GM10266 (cell line): ENCODE results near the gene THSD4.

Source experiments
- DNase-seq: peaks from one replicate; pipeline ENCODE4 v3.0.0; 2012; ENCODE audit errors: extremely low spot score
- TF ChIP-seq, protein P1 (sequence below): IDR thresholded peaks from 2 replicates; pipeline ENCODE4 v1.5.1; 2012; ENCODE audit warnings: mild to moderate bottlenecking, low read depth; ENCODE audit not compliant: control insufficient read depth, insufficient read depth; ENCODE audit errors: missing control alignments

The THSD4 gene

DNA sequence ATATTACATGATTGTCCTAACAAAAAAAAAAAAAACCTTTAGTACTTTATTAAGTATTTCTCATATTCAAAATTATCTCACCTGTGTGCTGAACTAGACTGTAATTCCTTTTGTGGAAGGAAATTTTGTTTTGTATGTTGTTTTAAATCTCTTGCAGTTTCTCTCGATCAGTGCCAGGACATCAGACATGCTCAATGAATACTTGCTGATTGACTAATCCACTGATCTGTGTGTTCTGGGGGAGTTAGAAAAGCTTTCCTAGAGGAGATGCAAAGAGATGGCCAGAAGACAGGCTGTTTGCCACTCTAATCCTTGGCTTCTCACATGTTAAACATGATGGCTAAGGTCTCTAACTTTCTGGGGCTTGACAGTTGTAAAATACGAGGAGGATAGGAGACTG, 461.8 kb downstream of the THSD4 start:
- DNase-seq: no peak
- TF ChIP-seq, protein P1, sequence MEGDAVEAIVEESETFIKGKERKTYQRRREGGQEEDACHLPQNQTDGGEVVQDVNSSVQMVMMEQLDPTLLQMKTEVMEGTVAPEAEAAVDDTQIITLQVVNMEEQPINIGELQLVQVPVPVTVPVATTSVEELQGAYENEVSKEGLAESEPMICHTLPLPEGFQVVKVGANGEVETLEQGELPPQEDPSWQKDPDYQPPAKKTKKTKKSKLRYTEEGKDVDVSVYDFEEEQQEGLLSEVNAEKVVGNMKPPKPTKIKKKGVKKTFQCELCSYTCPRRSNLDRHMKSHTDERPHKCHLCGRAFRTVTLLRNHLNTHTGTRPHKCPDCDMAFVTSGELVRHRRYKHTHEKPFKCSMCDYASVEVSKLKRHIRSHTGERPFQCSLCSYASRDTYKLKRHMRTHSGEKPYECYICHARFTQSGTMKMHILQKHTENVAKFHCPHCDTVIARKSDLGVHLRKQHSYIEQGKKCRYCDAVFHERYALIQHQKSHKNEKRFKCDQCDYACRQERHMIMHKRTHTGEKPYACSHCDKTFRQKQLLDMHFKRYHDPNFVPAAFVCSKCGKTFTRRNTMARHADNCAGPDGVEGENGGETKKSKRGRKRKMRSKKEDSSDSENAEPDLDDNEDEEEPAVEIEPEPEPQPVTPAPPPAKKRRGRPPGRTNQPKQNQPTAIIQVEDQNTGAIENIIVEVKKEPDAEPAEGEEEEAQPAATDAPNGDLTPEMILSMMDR: no peak

DNA sequence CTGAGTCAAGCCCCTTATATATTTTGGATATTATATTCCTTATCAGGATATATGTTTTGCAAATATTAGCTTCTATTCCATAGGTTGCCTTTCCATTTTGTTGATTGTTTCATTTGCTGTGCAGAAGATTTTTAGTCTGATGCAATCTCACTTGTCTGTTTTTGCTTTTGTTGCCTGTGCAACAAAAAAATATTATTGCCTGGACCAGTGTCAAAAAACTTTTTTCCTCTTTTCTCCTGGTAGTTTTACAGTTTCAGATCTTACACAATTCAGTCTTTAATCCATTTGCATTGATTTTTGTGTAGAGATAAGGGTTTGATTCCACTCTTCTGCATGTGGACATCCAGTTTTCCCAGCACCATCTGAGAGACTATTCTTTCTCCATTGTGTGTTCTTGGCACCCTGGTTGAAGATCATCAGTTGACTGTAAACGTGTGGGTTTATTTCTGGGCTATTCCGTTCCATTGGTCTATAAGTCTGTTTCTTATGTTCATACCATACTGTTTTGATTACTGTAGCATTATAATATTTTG, 466.2 kb downstream of the THSD4 start:
- TF ChIP-seq, protein P1: no peak
- DNase-seq: no peak

DNA sequence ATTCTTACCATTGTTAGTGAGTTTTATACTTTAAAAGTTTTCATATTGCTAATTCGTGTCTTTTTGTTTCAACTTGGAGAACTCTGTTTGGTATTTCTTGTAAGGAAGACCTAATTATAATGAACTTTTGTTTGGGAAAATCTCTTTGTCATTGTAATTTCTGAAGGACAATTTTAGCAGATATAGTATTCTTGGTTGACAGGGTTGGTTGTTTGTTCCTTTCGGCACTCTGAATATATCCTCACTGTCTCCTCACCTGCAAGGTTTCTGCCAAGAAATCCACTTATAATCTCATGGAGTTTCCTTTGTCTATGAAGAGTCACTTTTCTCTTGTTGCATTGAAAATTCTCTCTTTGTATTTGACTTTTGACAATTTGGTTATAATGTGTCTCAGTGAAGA, 469.9 kb downstream of the THSD4 start:
- no peak for DNase-seq
- TF ChIP-seq, protein P1: no peak

DNA sequence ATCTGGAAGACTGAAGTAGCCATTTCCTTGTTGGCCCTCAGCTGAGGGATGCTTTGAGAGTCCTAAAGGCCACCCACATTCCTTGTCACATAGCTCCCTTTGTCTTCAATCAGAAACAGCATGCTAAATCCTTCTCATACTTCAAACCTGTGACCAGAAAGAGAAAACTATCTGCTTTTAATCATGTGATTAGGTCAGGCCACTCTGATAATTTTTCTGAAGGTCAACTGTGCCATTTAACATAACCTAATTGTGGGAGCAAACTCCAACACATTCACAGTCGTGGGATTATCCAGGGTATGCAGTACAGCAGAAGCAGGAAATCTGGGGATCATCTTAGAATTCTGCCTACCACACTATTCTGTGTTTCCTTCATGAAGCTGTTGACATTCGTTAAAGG, 471.2 kb downstream of the THSD4 start:
- no peak for DNase-seq
- TF ChIP-seq, protein P1: no peak

DNA sequence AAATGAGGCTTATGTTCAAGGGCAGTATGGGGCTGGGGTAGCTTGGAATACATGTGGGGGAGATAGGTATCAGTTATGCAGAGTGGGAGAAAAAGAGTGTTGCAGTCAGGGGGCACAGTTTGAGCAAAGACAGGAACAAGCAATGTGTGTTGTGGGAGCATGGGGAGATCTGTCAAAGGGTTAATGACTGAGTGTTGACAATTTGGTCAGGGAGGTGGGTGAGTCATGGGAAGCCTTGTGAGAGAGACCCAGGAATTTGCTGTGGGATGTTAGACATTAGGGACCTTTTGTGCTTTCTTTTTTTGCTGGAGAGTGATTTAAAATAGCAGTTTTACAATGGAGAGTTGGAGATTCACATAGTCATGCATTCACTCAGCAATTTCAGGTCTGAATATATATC, 473.5 kb downstream of the THSD4 start:
- DNase-seq: no peak
- TF ChIP-seq, protein P1: no peak

DNA sequence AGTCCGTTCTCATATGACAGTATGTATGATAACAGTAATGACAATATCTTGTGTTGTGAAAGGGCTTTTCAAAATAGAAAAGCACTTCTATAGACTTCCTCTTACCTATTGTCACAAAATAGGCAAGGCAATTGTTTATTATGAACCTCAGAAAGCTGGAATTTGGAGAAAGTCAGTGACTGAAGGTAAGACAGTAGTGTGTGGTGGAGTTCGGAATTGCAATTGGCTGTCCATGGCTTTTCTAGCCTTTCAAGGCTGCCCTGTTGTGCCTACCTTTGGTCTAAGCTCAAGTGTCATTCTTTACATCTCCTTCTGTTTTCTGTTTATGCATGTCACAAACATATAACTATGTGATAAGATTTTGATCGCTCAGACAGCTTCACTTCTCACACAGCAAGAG, 475.8 kb downstream of the THSD4 start:
- TF ChIP-seq, protein P1: no peak
- no peak for DNase-seq

DNA sequence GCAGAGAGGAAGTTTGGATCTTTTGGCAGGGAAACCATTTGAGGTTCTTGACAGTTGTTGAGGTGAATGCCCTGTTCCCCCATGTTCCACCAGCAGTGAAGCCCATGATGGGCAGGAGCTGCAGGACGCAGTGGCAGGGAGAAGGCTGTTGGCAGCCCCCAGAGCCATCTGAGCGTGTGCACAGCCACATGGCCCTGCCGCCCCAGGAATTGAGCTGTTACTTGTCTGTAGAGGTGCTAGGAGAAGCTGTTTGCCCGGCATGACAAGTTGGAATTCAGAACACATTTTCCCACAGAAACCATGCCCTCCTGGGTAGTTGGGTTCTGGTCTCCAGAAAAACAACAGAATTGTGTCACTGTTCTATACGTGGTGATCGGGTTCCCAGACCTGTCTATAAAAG, 476.9 kb downstream of the THSD4 start:
- TF ChIP-seq, protein P1: no peak

More for the DNA sequence above, 476.9 kb downstream of the THSD4 start:
- DNase-seq: no peak
